Activated CD8-positive, alpha-beta memory T cell treated with anti-CD3 and anti-CD28 coated beads, Interleukin-2, amount 50 U/mL, for 1 hour (primary cell): ENCODE results near the gene SMAGP.

ENCODE experiments used
- DNase-seq: peaks from one replicate; pipeline ENCODE4 v3.0.0-alpha.2; 2020; ENCODE audit errors: extremely low read depth

The SMAGP gene

DNA sequence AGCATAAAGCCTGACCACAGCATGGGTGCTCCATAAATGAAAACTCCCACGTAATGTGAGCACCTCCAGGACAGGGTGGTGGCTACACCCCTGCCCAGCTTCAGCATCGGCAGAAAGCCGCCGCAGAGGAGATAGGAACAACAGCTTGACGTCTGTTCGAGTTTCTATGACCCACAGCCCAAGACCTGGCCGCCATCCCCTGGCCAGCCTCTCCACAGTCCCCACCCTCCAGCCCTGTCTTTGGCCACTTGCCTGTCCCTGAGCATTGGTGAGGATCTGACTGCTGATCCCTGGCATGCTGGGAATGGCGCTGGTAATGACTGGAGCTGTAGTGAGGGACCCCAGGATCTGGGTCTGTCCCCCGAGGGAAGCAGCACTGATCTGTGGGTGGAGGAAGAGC, 73.7 kb downstream of the SMAGP start:
- DNase-seq = no peak

DNA sequence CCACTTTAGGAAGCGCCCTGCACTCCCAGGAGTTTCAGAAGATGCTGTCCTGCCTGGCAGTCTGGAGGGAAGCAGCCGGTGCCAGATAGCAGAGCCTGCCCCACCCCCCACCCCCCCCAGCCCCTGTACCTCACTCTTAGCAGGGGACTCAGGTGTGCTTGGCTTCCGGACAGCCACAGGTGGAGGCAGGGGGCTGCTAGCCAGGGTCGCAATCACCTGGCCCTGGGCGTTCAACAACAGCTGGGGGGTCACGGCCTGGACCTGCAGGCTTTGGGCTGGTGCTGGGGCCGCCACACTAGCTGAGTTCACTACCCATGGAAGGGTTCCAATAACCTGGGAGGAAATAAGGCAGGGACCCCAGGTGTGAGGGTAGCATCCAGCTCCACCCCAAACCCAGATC, 74.4 kb downstream of the SMAGP start:
- DNase-seq = no peak
